A673 (cell line): ENCODE measurements around the gene ARHGAP6. TPM values are rescaled to one million over a fixed set of nuclear protein-coding genes. Genes with fewer than 3 reads are reported as not detected.
A peak's percentile ranks its signal among the peaks of the same experiment; 100 is the strongest.
"Not testable (repeated sequence)": the region's sequence is repeated elsewhere in the genome, so short reads cannot be mapped to it uniquely, and the experiment has no call there.

Source experiments
- BruUV-seq: library from RNA; stranded (reverse); fragments of 400-500 nt; replicated peaks from 2 replicates; lab custom pipeline; 2021; lab: Mats Ljungman, UMichigan
- CTCF ChIA-PET: fragments of 300-600 bp; sonication (Branson Sonifier 250); formaldehyde crosslinking; loops from one replicate; lab custom pipeline; 2022; ENCODE audit warnings: antibody characterized with exemption; lab: Charles Lee
- POLR2A ChIA-PET: fragments of 300-600 bp; sonication (Branson Sonifier 250); formaldehyde crosslinking; loops from one replicate; lab custom pipeline; 2022; ENCODE audit warnings: antibody characterized with exemption; ENCODE audit not compliant: low non-redundant PET; lab: Charles Lee
- DNase-seq: peaks from one replicate; pipeline ENCODE4 v3.0.0-alpha.2; 2015; ENCODE audit warnings: low spot score
- H3K27ac ChIP-seq: fragments of 200-600 bp; sonication (generic); 2 replicates; pipeline ENCODE4 v1.5.1; 2016; ENCODE audit warnings: mixed run types, low read depth, mild to moderate bottlenecking, mixed read lengths, antibody characterized with exemption, low read length; ENCODE audit not compliant: poor library complexity, severe bottlenecking
- H3K27me3 ChIP-seq: fragments of 200-600 bp; sonication (generic); replicated peaks from 2 replicates; pipeline ENCODE4 v1.6.1; 2017; ENCODE audit warnings: mixed run types, low read depth, mild to moderate bottlenecking, mixed read lengths, antibody characterized with exemption, low read length; ENCODE audit not compliant: insufficient read depth, poor library complexity
- H3K36me3 ChIP-seq: fragments of 200-600 bp; sonication (generic); 2 replicates; pipeline ENCODE4 v1.6.1; 2016; ENCODE audit warnings: mixed run types, mild to moderate bottlenecking, mixed read lengths, antibody characterized with exemption, low read length; ENCODE audit not compliant: insufficient read depth, poor library complexity, severe bottlenecking
- H3K4me1 ChIP-seq: fragments of 200-600 bp; sonication (generic); 2 replicates; pipeline ENCODE4 v1.6.1; 2017; ENCODE audit warnings: mixed run types, mild to moderate bottlenecking, mixed read lengths, antibody characterized with exemption, low read length; ENCODE audit not compliant: insufficient read depth, poor library complexity, severe bottlenecking
- H3K4me3 ChIP-seq: fragments of 200-600 bp; sonication (generic); 2 replicates; pipeline ENCODE4 v1.5.1; 2016; ENCODE audit warnings: low read depth, mixed run types, mild to moderate bottlenecking, mixed read lengths, low read length; ENCODE audit not compliant: poor library complexity, severe bottlenecking
- H3K9me3 ChIP-seq: fragments of 200-600 bp; sonication (generic); 2 replicates; pipeline ENCODE4 v1.6.1; 2016; ENCODE audit warnings: mixed run types, low read depth, mild to moderate bottlenecking, mixed read lengths, antibody characterized with exemption, low read length; ENCODE audit not compliant: poor library complexity, severe bottlenecking
- CTCF ChIP-seq: fragments of 300-800, 200-600 bp; sonication (generic); conservative IDR thresholded peaks from 2 replicates; pipeline ENCODE4 v1.5.1; 2017; ENCODE audit warnings: low read depth, mild to moderate bottlenecking, antibody characterized with exemption, low read length, moderate library complexity, mixed read lengths
- EZH2 ChIP-seq: fragments of 200-600 bp; sonication (generic); IDR thresholded peaks from 2 replicates; pipeline ENCODE4 v1.6.1; 2017; ENCODE audit warnings: borderline replicate concordance, low read depth, mild to moderate bottlenecking, mixed read lengths, antibody characterized with exemption, low read length; ENCODE audit not compliant: poor library complexity, severe bottlenecking
- intact Hi-C: fragments of 100-400 bp; cut with micrococcal nuclease; formaldehyde crosslinking; loops from one replicate; pipeline ENCODE4 v1.10.0; 2022; ENCODE audit not compliant: unreplicated experiment
- total RNA-seq: library from RNA; stranded (reverse); gene quantifications from 2 replicates; pipeline ENCODE4 v1.2.3, GENCODE V29; 2021

The ARHGAP6 gene
- total RNA-seq, 1 experiment from 2014 or later = not detected

GRCh38 chrX:11585174-11585573 lies 80.5 kb downstream of the ARHGAP6 start:
- Histone ChIP-seq H3K9me3 (no peaks in the 10 kb centered on the region), H3K4me3 (no peak overlapping the region), H3K4me1 (no peaks in the 10 kb centered on the region), H3K36me3 (no peaks in the 10 kb centered on the region), H3K27me3 (no peaks in the 10 kb centered on the region), H3K27ac (no peak overlapping the region)
- BruUV-seq = no TSS peak
- intact Hi-C loops = no loop called here
- ChIA-PET CTCF (no interaction called here), POLR2A (no interaction called here)
- TF ChIP-seq CTCF = no peak
- TF ChIP-seq EZH2 = no peak
- no peak for DNase-seq

- Histone ChIP-seq H3K27me3 (no peaks in the 10 kb centered on the region), H3K9me3 (no peaks in the 10 kb centered on the region), H3K36me3 (no peaks in the 10 kb centered on the region), H3K4me3 (no peak overlapping the region), H3K4me1 (no peaks in the 10 kb centered on the region), H3K27ac (no peak overlapping the region)
- no peak for DNase-seq
- intact Hi-C loops = no loop called here
- ChIA-PET CTCF (no interaction called here), POLR2A (no interaction called here)
- BruUV-seq = no TSS peak
- TF ChIP-seq EZH2 (no peak), CTCF (no peak)
Measured at GRCh38 chrX:11580789-11581188, 84.9 kb downstream of the ARHGAP6 start.

GRCh38 chrX:11579636-11580600 lies 85.8 kb downstream of the ARHGAP6 start:
- ChIA-PET POLR2A (no interaction called here), CTCF (no interaction called here)
- intact Hi-C loops = no loop called here
- no peaks in the 10 kb centered on the region for H3K27me3 ChIP-seq
- TF ChIP-seq EZH2 (no peak), CTCF (no peak)
- H3K4me1 ChIP-seq = no peaks in the 10 kb centered on the region
- peak; percentile 4 for DNase-seq
- H3K9me3 ChIP-seq = no peaks in the 10 kb centered on the region
- H3K4me3 ChIP-seq = no peak overlapping the region
- H3K27ac ChIP-seq = no peak overlapping the region
- no peaks in the 10 kb centered on the region for H3K36me3 ChIP-seq
- no TSS peak for BruUV-seq

- BruUV-seq, intact Hi-C loops, H3K4me3 ChIP-seq, H3K9me3 ChIP-seq, POLR2A ChIA-PET, DNase-seq, H3K36me3 ChIP-seq, H3K27ac ChIP-seq, H3K4me1 ChIP-seq, H3K27me3 ChIP-seq, CTCF ChIA-PET: not testable (repeated sequence)
Measured at GRCh38 chrX:11578301-11578700, 87.4 kb downstream of the ARHGAP6 start.
